Stimulated activated CD4-positive, alpha-beta T cell treated with anti-CD3 and anti-CD28 coated beads, Interleukin-1b, Interleukin-23, amount 100 ng/mL, for 48 hours (primary cell): ENCODE results near the gene CEP20.

Experiments used
- DNase-seq: peaks from one replicate; pipeline ENCODE4 v3.0.0-alpha.2; 2020

CEP20 gene

DNA sequence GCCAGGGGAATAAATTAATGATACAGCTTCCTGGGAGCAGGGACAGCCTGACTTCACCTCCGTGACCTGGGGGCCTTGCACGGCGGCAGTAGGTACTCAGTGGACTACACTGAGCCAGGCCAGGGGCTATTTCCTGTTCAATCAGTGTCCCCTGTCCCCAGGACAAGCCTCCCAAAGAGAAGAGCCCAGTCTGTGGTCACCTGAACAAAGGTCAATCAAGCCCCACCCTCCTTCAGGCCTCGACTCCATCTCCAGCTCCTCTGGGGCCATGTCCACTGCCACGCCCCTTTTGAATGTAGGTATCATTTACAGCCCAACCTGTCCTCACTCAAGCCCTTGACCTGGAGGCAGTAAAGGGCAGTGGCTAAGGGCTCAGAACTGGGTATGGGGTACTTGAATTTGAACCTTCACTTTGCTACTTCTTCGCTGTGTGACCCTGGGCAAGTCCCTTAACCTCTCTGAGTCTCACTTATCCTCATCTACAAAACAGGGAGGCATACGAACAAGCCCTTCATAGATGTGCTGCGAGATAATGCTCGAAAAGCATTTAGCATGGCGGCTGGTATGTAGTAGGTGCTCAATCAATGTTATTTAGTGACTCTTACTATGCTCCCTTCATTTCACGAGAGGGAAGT, 60.6 kb downstream of the CEP20 start:
- no peak for DNase-seq

DNA sequence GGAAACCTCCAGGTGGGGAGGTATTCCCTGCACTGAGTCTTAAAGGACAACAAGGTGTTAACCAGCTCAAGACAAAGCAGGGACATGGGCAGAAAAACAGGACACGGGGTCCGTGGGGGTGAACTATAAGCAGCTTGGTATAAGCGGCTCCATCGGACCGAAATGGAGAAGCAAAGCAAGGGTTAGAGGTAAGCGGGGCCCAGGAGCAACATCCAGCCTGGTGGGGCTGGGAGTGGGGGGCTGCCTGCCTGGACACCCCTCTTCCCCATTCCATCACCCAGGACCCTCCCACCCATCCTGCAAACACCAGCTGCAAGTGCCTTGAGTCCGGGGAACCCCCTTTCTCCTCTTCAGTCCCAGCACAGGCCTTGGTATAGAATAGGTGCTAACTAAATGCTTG, 61.1 kb downstream of the CEP20 start:
- no peak for DNase-seq

DNA sequence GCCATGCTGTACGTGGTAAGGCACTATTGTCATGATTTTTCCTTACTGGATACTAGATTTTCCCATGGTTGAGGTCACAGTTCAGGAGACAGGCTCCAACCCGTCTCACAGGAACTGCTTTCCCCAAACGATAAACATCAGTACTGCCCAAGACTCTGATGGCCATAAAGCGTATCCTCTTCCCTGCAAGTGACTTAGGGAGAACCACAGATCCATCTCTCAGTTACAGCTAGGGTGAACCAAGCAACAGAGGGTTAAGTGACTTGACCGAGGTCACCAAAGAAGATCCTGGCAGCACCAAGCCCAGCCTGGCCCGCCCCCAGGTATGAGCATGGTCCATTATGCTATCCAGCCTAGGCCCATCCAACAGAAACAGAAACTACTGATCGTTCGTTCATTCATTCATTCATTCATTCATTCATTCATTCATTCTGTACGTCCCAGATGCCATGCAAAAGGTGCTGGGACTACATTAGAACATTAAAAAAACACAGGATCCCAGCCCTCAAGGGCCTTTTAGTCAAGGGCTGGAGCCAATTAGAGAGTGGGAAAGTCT, 62.6 kb downstream of the CEP20 start:
- DNase-seq = no peak

DNA sequence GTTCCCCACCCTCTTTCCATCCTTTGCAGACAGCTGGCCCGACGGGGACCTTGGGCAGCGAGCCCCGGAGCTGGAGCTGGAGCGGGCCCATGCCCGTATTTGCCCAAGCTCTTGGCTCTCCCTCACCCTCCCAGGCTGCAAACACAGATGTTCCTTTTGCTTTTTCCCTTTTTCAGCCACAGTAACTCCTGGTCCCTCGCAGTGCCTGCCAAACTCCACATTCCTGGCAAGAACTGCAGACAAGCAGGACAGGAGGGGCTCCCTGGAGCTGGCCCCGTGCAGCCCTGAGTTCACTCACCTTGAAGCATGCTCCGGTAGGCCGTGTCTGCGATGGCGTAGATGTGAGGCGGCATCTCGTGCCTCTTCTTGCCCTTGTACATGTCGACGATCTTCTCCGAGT, 65.4 kb downstream of the CEP20 start:
- DNase-seq = no peak

DNA sequence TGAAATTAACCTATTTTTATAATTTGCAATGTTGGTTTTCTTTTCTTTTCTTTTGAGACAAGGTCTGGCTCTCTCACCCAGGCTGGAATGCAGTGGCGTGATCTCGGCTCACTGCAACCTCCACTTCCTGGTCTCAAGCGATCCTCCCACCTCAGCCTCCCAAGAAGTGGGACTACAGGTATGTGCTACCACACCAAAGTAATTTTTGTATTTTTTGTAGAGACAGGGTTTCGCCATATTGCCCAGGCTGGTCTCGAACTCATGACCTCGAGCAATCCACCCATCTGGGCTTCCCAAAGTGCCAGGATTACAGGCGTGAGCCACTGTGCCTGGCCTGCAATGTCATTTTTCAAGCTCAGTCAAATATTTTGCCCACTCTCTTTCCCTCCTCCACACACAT, 67.6 kb downstream of the CEP20 start:
- no peak for DNase-seq

DNA sequence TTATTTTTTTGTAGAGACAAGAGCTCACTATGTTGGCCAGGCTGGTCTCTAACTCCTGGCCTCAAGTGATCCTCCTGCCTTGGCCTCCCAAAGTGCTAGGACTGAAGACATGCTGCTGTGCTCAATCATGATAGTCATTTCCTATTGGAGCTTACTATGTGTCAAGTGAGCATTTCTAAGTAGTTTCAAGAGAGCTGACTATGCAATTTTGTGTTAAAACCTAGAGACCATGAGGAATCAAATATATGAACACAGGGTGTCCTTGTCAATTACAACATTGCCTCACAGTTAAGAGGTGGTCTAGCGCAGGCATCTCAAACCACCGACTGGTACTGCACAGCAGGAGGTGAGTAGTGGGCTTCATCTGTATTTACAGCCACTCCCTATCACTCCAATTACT, 69.4 kb downstream of the CEP20 start:
- DNase-seq = no peak

DNA sequence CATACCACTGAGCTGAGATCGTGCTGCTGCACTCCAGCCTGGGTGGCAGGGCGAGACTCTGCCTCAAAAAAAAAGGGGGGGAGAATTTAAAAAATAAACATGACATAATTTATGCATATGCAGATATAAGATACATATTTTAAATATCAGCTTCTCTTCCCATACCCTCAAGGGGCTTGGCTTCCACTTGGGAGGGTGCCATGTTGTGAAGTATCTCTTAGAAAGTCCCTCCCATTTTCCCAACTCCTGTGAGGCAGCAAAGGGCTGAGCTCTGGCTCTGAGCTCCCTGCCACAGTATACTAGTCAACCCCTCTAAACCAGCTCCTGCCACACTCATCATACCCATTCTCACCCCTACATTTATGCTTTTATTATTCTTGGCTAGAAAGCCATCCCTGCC, 71.0 kb downstream of the CEP20 start:
- no peak for DNase-seq

DNA sequence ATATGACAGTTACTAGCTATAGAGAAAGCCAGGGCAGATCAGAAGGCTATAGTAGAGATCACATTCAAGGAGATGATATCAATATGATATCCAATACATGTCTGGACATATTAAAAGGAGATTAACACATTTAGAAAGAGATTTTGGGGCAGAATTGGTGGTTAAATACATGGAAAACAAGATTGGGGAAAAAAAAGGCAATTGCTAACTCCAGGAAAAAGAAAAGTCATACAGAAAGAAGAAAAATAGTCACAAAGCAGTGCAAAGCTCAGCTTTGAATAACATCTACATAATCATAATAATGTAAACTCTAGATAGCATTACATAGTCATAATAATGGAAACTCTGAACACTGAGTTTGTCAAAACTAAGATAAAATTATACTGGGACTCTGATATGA, 72.2 kb downstream of the CEP20 start:
- DNase-seq = no peak
